Left lung (tissue), 10 donors: Measurements from ENCODE around the gene WFDC12. TPM values are rescaled to one million over a fixed set of nuclear protein-coding genes. Genes with fewer than 3 reads are reported as not detected.
"Not testable (repeated sequence)": the region's sequence is repeated elsewhere in the genome, so short reads cannot be mapped to it uniquely, and the experiment has no call there.

Source experiments
- ATAC-seq: fragments of 200-7000 bp; cut with Tn5 transposase; one replicate; pipeline ENCODE4 v1.9.1; 2020; ENCODE audit warnings: moderate library complexity
- DNase-seq, 4 donors: peaks; one replicate each; pipeline ENCODE4 v3.0.0-alpha.2; 2013 to 2020
- H3K27ac ChIP-seq, 2 donors: fragments of 200-600 bp; sonication (generic) in 1 of 2; one replicate each; pipeline versions ENCODE4 v1.5.0 to v1.8.0; 2020 to 2021
- H3K27me3 ChIP-seq, 2 donors: fragments of 200-600 bp; sonication (generic) in 1 of 2; one replicate each; pipeline versions ENCODE4 v1.5.0 to v1.8.0; 2020 to 2021
- H3K36me3 ChIP-seq, 2 donors: fragments of 200-600 bp; sonication (generic) in 1 of 2; one replicate each; pipeline versions ENCODE4 v1.5.0 to v1.8.0; 2020 to 2021
- H3K4me1 ChIP-seq, 2 donors: fragments of 200-600 bp; one replicate each; pipeline ENCODE4 v1.8.0; 2021
- H3K4me3 ChIP-seq, 2 donors: fragments of 200-600 bp; sonication (generic) in 1 of 2; one replicate each; pipeline versions ENCODE4 v1.5.0 to v1.8.0; 2020 to 2021; ENCODE audit warnings: mild to moderate bottlenecking in 1 of 2
- H3K9me3 ChIP-seq, 2 donors: fragments of 200-600 bp; sonication (generic) in 1 of 2; one replicate each; pipeline versions ENCODE4 v1.5.0 to v1.8.0; 2020 to 2021
- CTCF ChIP-seq, 2 donors: fragments of 200-600 bp; sonication (generic) in 1 of 2; IDR thresholded peaks; one replicate each; pipeline versions ENCODE4 v1.5.0 to v1.8.0; 2021; ENCODE audit warnings: antibody characterized with exemption in 2 of 2
- intact Hi-C, 2 donors: fragments of 100-400 bp; cut with DNase I; formaldehyde crosslinking; loops; one replicate each; pipeline versions ENCODE4 v1.11.2 to v1.14.2; 2022
- polyA plus RNA-seq, 6 donors: library from polyadenylated mRNA; unstranded; fragments of 120-200 nt; gene quantifications; one replicate each; pipeline ENCODE4 v1.2.1, GENCODE V29; 2013; ENCODE audit not compliant: insufficient read length in 6 of 6
- total RNA-seq, 2 donors: library from RNA; stranded (reverse); fragmentation: NEBNext Ultra II Directional; extraction: Animal tissue kit (Norgen Biotek cat#: 25700); gene quantifications; one replicate each; pipeline ENCODE4 v1.2.1, GENCODE V29; 2021
- donor health status: DM: no; HTN: yes; CAD: no.
- donor health status: DM: no; HTN: no; CAD: no.

Gene WFDC12
- total and polyA plus RNA-seq, 8 donors = 0.44 to 0.73 TPM; not detected in 6

GRCh38 chr20:45149062-45149461, 24.8 kb upstream of the WFDC12 start:
- ATAC-seq = no peak
- TF ChIP-seq CTCF (IDR thresholded peaks at IDR 0.05) = no peak
- Histone ChIP-seq H3K9me3 (no peaks in the 10 kb centered on the region), H3K4me1 (peaks cover 0 to 10% of the 10 kb centered on the region in 2 donors), H3K27me3 (peaks cover 0 to 35% of the 10 kb centered on the region in 2 donors), H3K36me3 (no peaks in the 10 kb centered on the region), H3K4me3 (no peak overlapping the region), H3K27ac (no peak overlapping the region)
- no peak for DNase-seq
- intact Hi-C loops = no loop called here

- H3K36me3 ChIP-seq = no peaks in the 10 kb centered on the region
- TF ChIP-seq CTCF (IDR thresholded peaks at IDR 0.05) = no peak
- H3K4me3 ChIP-seq = no peak overlapping the region
- no peaks in the 10 kb centered on the region for H3K9me3 ChIP-seq
- ATAC-seq (no peak), DNase-seq (no peak)
- intact Hi-C loops = no loop called here
- peaks cover 0 to 8% of the 10 kb centered on the region in 2 donors for H3K27me3 ChIP-seq
- no peaks in the 10 kb centered on the region for H3K4me1 ChIP-seq
- no peak overlapping the region for H3K27ac ChIP-seq
Observed at GRCh38 chr20:45140836-45141235, 16.6 kb upstream of the WFDC12 start.

GRCh38 chr20:45139733-45140375, 15.6 kb upstream of the WFDC12 start:
- H3K4me1 ChIP-seq, intact Hi-C loops, ATAC-seq: not testable (repeated sequence)

GRCh38 chr20:45138561-45139300, 14.5 kb upstream of the WFDC12 start:
- Histone ChIP-seq H3K4me1 (no peaks in the 10 kb centered on the region), H3K9me3 (no peaks in the 10 kb centered on the region), H3K27ac (no peak overlapping the region), H3K4me3 (no peak overlapping the region), H3K27me3 (no peaks in the 10 kb centered on the region), H3K36me3 (no peaks in the 10 kb centered on the region)
- peak; percentile 87 for ATAC-seq
- DNase-seq = peak in 2 of 4 donors; percentile 62 to 96
- TF ChIP-seq CTCF (IDR thresholded peaks at IDR 0.05) = peak; percentile 32 to 84
- intact Hi-C loops = no loop called here

More at GRCh38 chr20:45139733-45140375, 15.6 kb upstream of the WFDC12 start:
- not testable (repeated sequence) for H3K27ac ChIP-seq, H3K9me3 ChIP-seq, H3K27me3 ChIP-seq, H3K4me3 ChIP-seq, DNase-seq, H3K36me3 ChIP-seq

- H3K27me3 ChIP-seq = no peaks in the 10 kb centered on the region
- H3K27ac ChIP-seq = no peak overlapping the region
- H3K4me1 ChIP-seq = no peaks in the 10 kb centered on the region
- intact Hi-C loops = no loop called here
- TF ChIP-seq CTCF (IDR thresholded peaks at IDR 0.05) = no peak
- H3K4me3 ChIP-seq = no peak overlapping the region
- DNase-seq (no peak), ATAC-seq (no peak)
- no peaks in the 10 kb centered on the region for H3K9me3 ChIP-seq
- no peaks in the 10 kb centered on the region for H3K36me3 ChIP-seq
Observed at GRCh38 chr20:45136911-45137310, 12.6 kb upstream of the WFDC12 start.
